Common myeloid progenitor, CD34-positive (primary cell): ENCODE data around the gene NRP2.

Experiments used
- CTCF ChIA-PET: fragments of 350-600 bp; sonication (Branson Sonifier 250); formaldehyde crosslinking; loops from one replicate; lab custom pipeline; 2021; ENCODE audit warnings: antibody characterized with exemption; lab: Charles Lee
- POLR2A ChIA-PET: fragments of 350-600 bp; sonication (Branson Sonifier 250); formaldehyde crosslinking; loops from one replicate; lab custom pipeline; 2021; ENCODE audit warnings: antibody characterized with exemption; lab: Charles Lee
- DNase-seq, 3 donors: peaks; one replicate each; pipeline versions ENCODE4 v3.0.0 to v3.0.0-alpha.2; 2013
- H3K27ac ChIP-seq, 2 experiments: 1 replicate in 1 of 2; 2 replicates in 1 of 2; pipeline ENCODE4 v1.7.0; 2013; ENCODE audit warnings: inconsistent platforms in 2 of 2, low read length in 2 of 2, mild to moderate bottlenecking in 2 of 2, low read depth in 1 of 2, moderate library complexity in 1 of 2; ENCODE audit not compliant: severe bottlenecking in 2 of 2, insufficient read depth in 1 of 2, poor library complexity in 1 of 2
- H3K27me3 ChIP-seq, 5 experiments: replicated peaks in 2 of 5; 1 replicate in 3 of 5; 2 replicates in 2 of 5; pipeline versions ENCODE4 v1.6.1 to v1.7.0; 2013; ENCODE audit warnings: low read length in 4 of 5, mild to moderate bottlenecking in 2 of 5, moderate library complexity in 2 of 5, inconsistent platforms in 1 of 5; ENCODE audit not compliant: insufficient read depth in 5 of 5, control insufficient read depth in 4 of 5
- H3K36me3 ChIP-seq, 4 experiments: 1 replicate in 2 of 4; 2 replicates in 2 of 4; pipeline versions ENCODE4 v1.6.1 to v1.7.0; 2013; ENCODE audit warnings: low read length in 3 of 4, control low read depth in 1 of 4, mild to moderate bottlenecking in 1 of 4; ENCODE audit not compliant: control insufficient read depth in 4 of 4, insufficient read depth in 4 of 4
- H3K4me1 ChIP-seq, 4 experiments: 1 replicate in 3 of 4; 2 replicates in 1 of 4; pipeline versions ENCODE4 v1.6.1 to v1.7.1; 2013; ENCODE audit warnings: low read length in 3 of 4, mild to moderate bottlenecking in 3 of 4, control low read depth in 1 of 4, inconsistent platforms in 1 of 4, moderate library complexity in 1 of 4; ENCODE audit not compliant: control insufficient read depth in 4 of 4, insufficient read depth in 4 of 4; ENCODE audit errors: control extremely low read depth in 1 of 4
- H3K4me3 ChIP-seq, 7 experiments: 1 replicate in 4 of 7; 2 replicates in 3 of 7; pipeline versions ENCODE4 v1.5.1 to v1.7.0; 2013; ENCODE audit warnings: mild to moderate bottlenecking in 7 of 7, low read length in 6 of 7, moderate library complexity in 6 of 7, inconsistent platforms in 2 of 7, low read depth in 2 of 7, control low read depth in 1 of 7; ENCODE audit not compliant: insufficient read depth in 4 of 7, control insufficient read depth in 1 of 7; ENCODE audit errors: extremely low read depth in 1 of 7
- H3K9me3 ChIP-seq, 5 experiments: 1 replicate in 4 of 5; 2 replicates in 1 of 5; pipeline versions ENCODE4 v1.6.1 to v1.7.1; 2013; ENCODE audit warnings: low read length in 4 of 5, mild to moderate bottlenecking in 2 of 5, inconsistent platforms in 1 of 5, low read depth in 1 of 5, moderate library complexity in 1 of 5; ENCODE audit not compliant: control insufficient read depth in 4 of 5, insufficient read depth in 2 of 5; ENCODE audit errors: control extremely low read depth in 1 of 5
- WGBS: methylation state at CpG from one replicate; pipeline ENCODE4 v1.1.5; 2013; ENCODE audit not compliant: insufficient coverage; 5-methylcytosine and 5-hydroxymethylcytosine counted together

Gene NRP2

DNA sequence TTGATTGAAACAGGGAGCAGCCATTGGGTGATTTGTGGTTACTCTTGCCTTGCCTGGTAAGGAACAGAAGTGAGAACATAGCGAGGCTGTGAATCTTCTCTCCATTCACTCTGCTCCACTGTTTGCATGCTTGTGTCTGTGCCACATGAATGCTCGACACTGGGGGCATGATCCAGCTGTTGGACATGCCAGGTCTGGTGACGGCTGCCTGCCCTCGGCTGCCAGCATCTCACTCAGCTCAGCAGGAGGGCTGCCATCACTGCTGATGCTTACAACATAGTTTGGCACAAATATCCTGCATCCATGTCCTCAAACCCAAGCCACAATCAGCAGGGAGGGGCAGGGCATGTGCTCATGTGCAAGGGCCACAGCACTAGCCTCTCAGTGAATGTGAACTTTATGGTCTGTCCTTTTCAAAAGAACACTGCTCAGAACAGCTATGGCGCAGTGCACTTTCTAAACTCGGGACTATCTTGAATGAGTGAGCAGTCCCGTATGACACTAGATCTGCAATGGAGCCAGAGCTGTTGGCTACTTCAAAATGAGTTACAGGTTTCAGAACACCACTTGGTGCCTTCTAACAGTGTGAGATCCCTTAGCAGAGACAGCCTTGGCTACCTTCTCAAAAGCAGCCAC, 126.3 kb downstream of the NRP2 start:
- DNase-seq: no peak
- Histone ChIP-seq H3K9me3 (no peaks in the 10 kb centered on the region), H3K4me3 (no peak overlapping the region), H3K4me1 (peaks cover 0 to 2% (median under 1%) of the 10 kb centered on the region in 4 experiments), H3K27me3 (no peaks in the 10 kb centered on the region), H3K36me3 (no peaks in the 10 kb centered on the region), H3K27ac (no peak overlapping the region)
- CTCF ChIA-PET: interaction anchor here (1.2 to 1.3 kb wide), 2 partner anchors 21 to 41 kb away, joined by 3 read pairs; no protein-coding TSS in a partner anchor
- POLR2A ChIA-PET: interaction anchor here (0.8 kb wide), 1 partner anchor 26 kb away, joined by 5 read pairs; no protein-coding TSS in a partner anchor
- 96% methylated on average over 5 of the region's 7 CpGs for WGBS

DNA sequence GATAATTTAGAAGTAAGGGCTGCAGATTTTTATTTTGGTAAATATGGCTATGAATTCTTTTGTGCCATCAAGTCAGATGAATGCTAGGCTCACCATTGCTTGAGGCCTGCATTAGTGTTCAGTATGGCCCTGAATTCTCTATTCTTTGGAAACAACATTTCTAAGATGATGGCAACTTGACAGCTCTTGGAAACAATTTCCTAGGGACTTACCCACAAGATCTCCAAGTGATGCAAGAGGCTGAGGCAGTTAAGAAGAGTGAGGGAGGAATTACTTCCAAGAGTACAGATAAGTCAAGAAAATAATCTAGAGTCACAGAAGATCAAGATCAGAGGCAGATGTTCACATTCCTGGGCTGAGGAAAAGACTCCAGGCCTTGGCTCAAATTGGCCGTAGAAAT, 129.1 kb downstream of the NRP2 start:
- Histone ChIP-seq H3K4me3 (no peak overlapping the region), H3K9me3 (no peaks in the 10 kb centered on the region), H3K27ac (no peak overlapping the region), H3K27me3 (no peaks in the 10 kb centered on the region), H3K4me1 (no peaks in the 10 kb centered on the region), H3K36me3 (no peaks in the 10 kb centered on the region)
- no peak for DNase-seq
- ChIA-PET POLR2A (no interaction called here), CTCF (interaction anchor here (1.4 kb wide), 1 partner anchor 35 kb away, joined by 4 read pairs; no protein-coding TSS in a partner anchor)
- whole genome bisulfite sequencing: 100% methylated on average over 1 of the region's 1 CpG

DNA sequence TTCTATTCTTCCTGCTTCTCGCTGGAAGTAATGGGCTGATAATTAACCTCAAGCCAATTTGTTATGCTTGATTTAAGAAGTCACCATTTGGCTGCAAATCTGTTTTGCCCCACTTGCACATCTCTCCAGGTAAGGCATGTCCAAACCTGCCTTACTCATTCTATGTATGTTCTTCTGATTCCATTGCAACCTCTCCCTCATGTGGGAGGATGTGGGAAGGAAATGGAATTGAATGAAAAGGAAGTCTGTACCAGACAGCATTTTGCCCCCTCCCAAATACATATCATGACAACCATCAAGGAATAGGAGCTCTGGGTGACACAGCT, 131.7 kb downstream of the NRP2 start:
- Histone ChIP-seq H3K4me3 (no peak overlapping the region), H3K27me3 (no peaks in the 10 kb centered on the region), H3K4me1 (no peaks in the 10 kb centered on the region), H3K27ac (no peak overlapping the region), H3K9me3 (no peaks in the 10 kb centered on the region), H3K36me3 (no peaks in the 10 kb centered on the region)
- no peak for DNase-seq
- CTCF ChIA-PET: interaction anchor here (0.7 to 3.0 kb wide), 6 partner anchors 11 to 57 kb away, joined by 3 to 13 read pairs (median 3); no protein-coding TSS in a partner anchor
- POLR2A ChIA-PET: interaction anchor here (0.5 kb wide), 1 partner anchor 709 kb away, joined by 3 read pairs; no protein-coding TSS in a partner anchor
- WGBS: 100% methylated on average over 1 of the region's 1 CpG

DNA sequence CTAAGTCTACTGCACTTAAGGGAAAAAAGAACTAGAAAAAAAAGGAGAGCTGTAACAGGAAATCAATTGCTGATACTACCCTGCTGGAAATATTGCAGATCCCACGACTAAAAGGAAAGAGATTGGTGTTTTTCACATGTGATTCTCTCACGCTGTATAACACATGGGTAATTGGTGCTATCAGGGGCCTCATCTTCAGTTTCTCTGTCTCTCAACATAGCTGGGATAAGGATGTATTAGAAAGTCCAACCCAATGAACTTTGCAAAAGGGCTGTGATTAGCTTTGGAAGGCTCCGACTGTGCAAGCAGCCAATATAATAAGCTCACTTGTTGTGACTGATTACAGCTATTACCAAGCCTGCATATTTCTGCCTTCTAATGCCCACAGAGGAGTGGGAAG, 133.4 kb downstream of the NRP2 start:
- WGBS: 54% methylated on average over 2 of the region's 3 CpGs
- Histone ChIP-seq H3K27ac (no peak overlapping the region), H3K27me3 (no peaks in the 10 kb centered on the region), H3K4me1 (no peaks in the 10 kb centered on the region), H3K4me3 (no peak overlapping the region), H3K9me3 (no peaks in the 10 kb centered on the region), H3K36me3 (no peaks in the 10 kb centered on the region)
- no peak for DNase-seq
- ChIA-PET POLR2A (no interaction called here), CTCF (interaction anchor here (0.8 to 3.0 kb wide), 5 partner anchors 9 to 40 kb away, joined by 3 to 13 read pairs (median 3); no protein-coding TSS in a partner anchor)

DNA sequence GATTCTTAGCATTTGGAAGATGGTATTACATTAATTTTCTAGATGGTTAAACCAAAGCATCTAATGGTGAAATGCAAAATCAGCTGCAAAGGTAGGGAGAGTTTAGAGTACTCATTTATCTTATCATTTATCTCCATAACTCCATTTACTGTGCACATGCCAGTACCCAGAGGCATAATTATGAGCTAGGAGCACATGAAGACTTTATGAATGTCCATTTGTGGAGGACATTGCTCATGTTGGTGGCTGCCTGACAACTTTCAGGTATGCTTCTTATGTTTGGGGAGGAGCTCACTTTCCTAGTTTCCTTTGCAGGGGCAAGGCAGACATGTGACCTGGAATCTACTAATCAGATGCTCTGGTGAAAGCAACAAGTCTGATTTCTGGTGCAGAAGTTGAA, 134.0 kb downstream of the NRP2 start:
- H3K27me3 ChIP-seq: no peaks in the 10 kb centered on the region
- no peaks in the 10 kb centered on the region for H3K36me3 ChIP-seq
- ChIA-PET POLR2A (no interaction called here), CTCF (interaction anchor here (0.7 to 3.0 kb wide), 6 partner anchors 9 to 83 kb away, joined by 3 to 13 read pairs (median 3); no protein-coding TSS in a partner anchor)
- H3K27ac ChIP-seq: no peak overlapping the region
- no peak for DNase-seq
- no peaks in the 10 kb centered on the region for H3K9me3 ChIP-seq
- H3K4me3 ChIP-seq: no peak overlapping the region
- no peaks in the 10 kb centered on the region for H3K4me1 ChIP-seq

DNA sequence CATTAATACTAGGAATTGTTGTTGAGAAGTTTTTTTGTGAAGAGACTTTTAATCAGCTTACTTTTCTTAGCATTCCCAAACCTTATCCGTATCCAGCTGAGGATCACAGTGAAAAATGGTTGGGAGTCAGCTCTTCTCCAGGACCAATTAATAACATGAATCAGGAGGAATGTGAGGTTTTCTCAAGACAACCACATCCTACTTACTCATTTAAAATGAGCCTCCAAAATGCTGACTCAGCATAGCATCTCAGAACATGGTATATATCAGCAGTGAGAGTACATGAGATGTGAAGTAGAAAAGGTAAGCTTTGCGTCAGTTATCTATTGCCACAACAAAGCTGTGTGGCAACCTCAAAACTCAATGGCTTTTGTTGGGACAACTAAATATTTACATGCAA, 140.3 kb downstream of the NRP2 start:
- Histone ChIP-seq H3K4me3 (no peak overlapping the region), H3K4me1 (no peaks in the 10 kb centered on the region), H3K27ac (no peak overlapping the region), H3K27me3 (no peaks in the 10 kb centered on the region), H3K9me3 (peaks cover 0 to 7% (median 0%) of the 10 kb centered on the region in 5 experiments), H3K36me3 (no peaks in the 10 kb centered on the region)
- no peak for DNase-seq
- WGBS: no CpG with 5 or more reads among the region's 2 CpGs
- CTCF ChIA-PET: interaction anchor here (1.3 kb wide), 1 partner anchor 34 kb away, joined by 3 read pairs; no protein-coding TSS in a partner anchor
- POLR2A ChIA-PET: no interaction called here

DNA sequence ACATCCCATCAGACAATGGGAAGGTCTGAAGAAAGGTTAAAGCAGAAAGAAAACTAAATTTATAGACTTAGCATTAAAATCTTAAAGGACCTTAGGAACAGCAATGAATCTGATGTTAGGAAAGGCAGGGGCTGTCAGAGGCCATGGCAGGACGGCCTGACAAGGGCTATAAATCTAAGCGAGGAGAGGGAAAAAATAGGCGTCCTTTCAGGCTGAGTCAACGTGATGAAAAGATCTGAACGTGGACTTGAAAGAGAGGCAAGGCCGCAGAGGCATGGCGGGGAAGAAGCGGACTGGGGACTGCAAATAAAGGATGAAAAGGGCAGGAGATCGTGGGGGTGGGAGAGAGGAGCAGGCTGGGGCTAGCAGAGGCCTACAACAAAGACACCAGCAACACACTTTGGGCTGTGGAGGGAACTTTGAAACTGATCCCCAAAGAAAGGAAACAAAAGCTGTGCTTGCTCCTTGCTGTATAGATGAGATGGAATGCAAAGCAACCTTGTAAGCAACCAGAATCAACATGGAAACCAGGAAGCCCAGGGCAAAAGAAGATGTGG, 145.6 kb downstream of the NRP2 start:
- Histone ChIP-seq H3K4me3 (no peak overlapping the region), H3K4me1 (no peaks in the 10 kb centered on the region), H3K27me3 (no peaks in the 10 kb centered on the region), H3K27ac (no peak overlapping the region), H3K9me3 (peaks cover 0 to 7% (median 0%) of the 10 kb centered on the region in 5 experiments), H3K36me3 (no peaks in the 10 kb centered on the region)
- ChIA-PET POLR2A (no interaction called here), CTCF (no interaction called here)
- DNase-seq: no peak
- WGBS: 66% methylated on average over 7 of the region's 9 CpGs
